GM18873 (cell line): ENCODE results near the gene GAPDHS.

Experiments
- ATAC-seq: cut with Tn5 transposase; IDR thresholded peaks from one replicate; pipeline ENCODE4 v1.9.1; 2021; ENCODE audit warnings: mild to moderate bottlenecking, moderate library complexity, moderate number of reproducible peaks; ENCODE audit not compliant: unreplicated experiment, low FRiP score

GAPDHS gene

GRCh38 chr19:35578707-35579106 lies 45.5 kb downstream of the GAPDHS start:
- ATAC-seq = no peak

GRCh38 chr19:35582760-35583159 lies 49.5 kb downstream of the GAPDHS start:
- ATAC-seq = no peak

- no peak for ATAC-seq
Observed at GRCh38 chr19:35585848-35586247, 52.6 kb downstream of the GAPDHS start, which contains the start of gene PMIS2. PMIS2 (plus strand) TSS chr19:35586173; CDS start chr19:35586260, 87 bp downstream.

GRCh38 chr19:35587321-35587720 lies 54.1 kb downstream of the GAPDHS start:
- ATAC-seq = no peak

GRCh38 chr19:35590875-35591274 lies 57.6 kb downstream of the GAPDHS start:
- ATAC-seq = no peak

GRCh38 chr19:35592226-35592625 lies 59.0 kb downstream of the GAPDHS start:
- ATAC-seq = no peak
